ENCODE results near the gene SOX14. TPM values are rescaled to one million over a fixed set of nuclear protein-coding genes. Genes with fewer than 3 reads are reported as not detected.

Gene SOX14
- total RNA-seq (not detected), total RNA-seq (0 reads per million in 29 experiments)
- not detected for total RNA-seq (2013)

GRCh38 chr3:137764001-137764433 lies at the start of gene SOX14:
Gene SOX14, plus strand, starts transcription at chr3:137764315. Its CDS starts 470 bp downstream, at chr3:137764785.
- H3K4me1 ChIP-seq (ENCODE audit: control insufficient read depth in 1 of 2, extremely low read depth in 1 of 2, insufficient read depth in 2 of 2, low read length in 2 of 2): peaks cover 0 to 4% of the 10 kb centered on the region in 2 experiments
- ChIA-PET CTCF (no interaction called here), POLR2A (no interaction called here)
- H3K4me3 ChIP-seq (ENCODE audit: control insufficient read depth in 1 of 2, extremely low read depth in 1 of 2, low read length in 1 of 2): no peak within 1 kb of the TSS
- H3K27me3 ChIP-seq (replicated peaks in 1 of 2; ENCODE audit: control insufficient read depth in 2 of 2, extremely low read depth in 1 of 2, insufficient read depth in 2 of 2, low read length in 1 of 2): peaks cover 26 to 85% of the 10 kb centered on the region in 2 experiments
- Mint-ChIP-seq H3K9me3 (no peaks in the 10 kb centered on the region), H3K4me3 (peak within 1 kb of the TSS in 1 of 3 donors; percentile 6), H3K27ac (no peak within 1 kb of the TSS), H3K36me3 (no peaks in the 10 kb centered on the region), H3K27me3 (peaks cover 61 to 85% of the 10 kb centered on the region in 2 donors), H3K4me1 (peaks cover 0 to 4% (median 0%) of the 10 kb centered on the region in 3 donors)
- no peak for ATAC-seq (replicated peaks in 1 of 4)
- H3K27ac ChIP-seq (ENCODE audit: low read length): no peak within 1 kb of the TSS
- no peaks in the 10 kb centered on the region for H3K9me3 ChIP-seq
- 2% methylated on average over 25 of the region's 30 CpGs for WGBS (ENCODE audit: insufficient coverage)
- H3K36me3 ChIP-seq (ENCODE audit: control insufficient read depth in 2 of 2, extremely low read depth in 1 of 2, insufficient read depth in 1 of 2, low read length in 1 of 2): no peaks in the 10 kb centered on the region
- no peak for DNase-seq

- Histone ChIP-seq H3K9me3 (no peaks in the 10 kb centered on the region), H3K4me1 (ENCODE audit: control insufficient read depth in 1 of 2, extremely low read depth in 1 of 2, insufficient read depth in 2 of 2, low read length in 2 of 2) (no peaks in the 10 kb centered on the region), H3K27me3 (replicated peaks in 1 of 2; ENCODE audit: control insufficient read depth in 2 of 2, extremely low read depth in 1 of 2, insufficient read depth in 2 of 2, low read length in 1 of 2) (no peaks in the 10 kb centered on the region), H3K27ac (ENCODE audit: low read length) (no peak overlapping the region), H3K4me3 (ENCODE audit: control insufficient read depth in 1 of 2, extremely low read depth in 1 of 2, low read length in 1 of 2) (no peak overlapping the region), H3K36me3 (ENCODE audit: control insufficient read depth in 2 of 2, extremely low read depth in 1 of 2, insufficient read depth in 1 of 2, low read length in 1 of 2) (no peaks in the 10 kb centered on the region)
- no peak overlapping the region for H3K4me3 Mint-ChIP-seq
- no peak overlapping the region for H3K27ac Mint-ChIP-seq
- DNase-seq (no peak), ATAC-seq (replicated peaks in 1 of 4) (no peak)
- H3K27me3 Mint-ChIP-seq: no peaks in the 10 kb centered on the region
- H3K36me3 Mint-ChIP-seq: no peaks in the 10 kb centered on the region
- H3K4me1 Mint-ChIP-seq: no peaks in the 10 kb centered on the region
- ChIA-PET CTCF (no interaction called here), POLR2A (no interaction called here)
- 90% methylated on average over 24 of the region's 25 CpGs for WGBS (ENCODE audit: insufficient coverage)
- H3K9me3 Mint-ChIP-seq: peaks cover 17 to 35% (median 22%) of the 10 kb centered on the region in 3 donors
Observed at GRCh38 chr3:137714551-137714950, 49.6 kb upstream of the SOX14 start.

GRCh38 chr3:137724240-137724639 lies 39.9 kb upstream of the SOX14 start:
- Histone ChIP-seq H3K4me1 (ENCODE audit: control insufficient read depth in 1 of 2, extremely low read depth in 1 of 2, insufficient read depth in 2 of 2, low read length in 2 of 2) (no peaks in the 10 kb centered on the region), H3K27me3 (replicated peaks in 1 of 2; ENCODE audit: control insufficient read depth in 2 of 2, extremely low read depth in 1 of 2, insufficient read depth in 2 of 2, low read length in 1 of 2) (no peaks in the 10 kb centered on the region), H3K36me3 (ENCODE audit: control insufficient read depth in 2 of 2, extremely low read depth in 1 of 2, insufficient read depth in 1 of 2, low read length in 1 of 2) (no peaks in the 10 kb centered on the region), H3K9me3 (no peaks in the 10 kb centered on the region), H3K4me3 (ENCODE audit: control insufficient read depth in 1 of 2, extremely low read depth in 1 of 2, low read length in 1 of 2) (no peak overlapping the region), H3K27ac (ENCODE audit: low read length) (no peak overlapping the region)
- POLR2A ChIA-PET: no interaction called here
- no peaks in the 10 kb centered on the region for H3K36me3 Mint-ChIP-seq
- no peak for DNase-seq
- CTCF ChIA-PET: interaction anchor here in 1 of 2 donors (0.7 kb wide), 1 partner anchor 244 kb away, joined by 3 read pairs; no protein-coding TSS in a partner anchor
- H3K4me3 Mint-ChIP-seq: no peak overlapping the region
- H3K27me3 Mint-ChIP-seq: no peaks in the 10 kb centered on the region
- H3K27ac Mint-ChIP-seq: no peak overlapping the region
- H3K9me3 Mint-ChIP-seq: peaks cover 6 to 32% (median 26%) of the 10 kb centered on the region in 3 donors
- no peak for ATAC-seq (replicated peaks in 1 of 4)
- no peaks in the 10 kb centered on the region for H3K4me1 Mint-ChIP-seq

DNA sequence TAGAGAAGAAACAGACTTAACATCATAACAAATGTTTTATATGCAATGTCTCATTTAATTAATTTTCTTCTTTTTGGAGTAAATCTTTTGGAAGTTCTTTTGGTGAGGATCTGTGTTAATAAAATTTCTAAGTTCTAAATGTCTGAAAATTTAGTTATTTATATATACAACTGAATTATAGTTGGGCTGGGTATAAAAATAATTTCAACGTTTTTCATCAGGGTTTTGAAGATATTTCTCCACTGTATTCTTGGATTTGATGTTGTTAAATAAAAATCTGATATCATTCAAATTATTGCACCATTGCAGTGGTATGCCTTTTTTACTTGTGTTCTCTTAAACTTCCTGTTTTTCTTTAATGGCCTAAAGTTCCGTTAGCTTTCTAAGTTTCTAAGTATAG lies 26.9 kb upstream of the SOX14 start:
- DNase-seq (no peak), ATAC-seq (replicated peaks in 1 of 4) (no peak)
- Histone ChIP-seq H3K36me3 (ENCODE audit: control insufficient read depth in 2 of 2, extremely low read depth in 1 of 2, insufficient read depth in 1 of 2, low read length in 1 of 2) (no peaks in the 10 kb centered on the region), H3K27me3 (replicated peaks in 1 of 2; ENCODE audit: control insufficient read depth in 2 of 2, extremely low read depth in 1 of 2, insufficient read depth in 2 of 2, low read length in 1 of 2) (no peaks in the 10 kb centered on the region), H3K4me3 (ENCODE audit: control insufficient read depth in 1 of 2, extremely low read depth in 1 of 2, low read length in 1 of 2) (no peak overlapping the region), H3K27ac (ENCODE audit: low read length) (no peak overlapping the region), H3K4me1 (ENCODE audit: control insufficient read depth in 1 of 2, extremely low read depth in 1 of 2, insufficient read depth in 2 of 2, low read length in 2 of 2) (no peaks in the 10 kb centered on the region), H3K9me3 (no peaks in the 10 kb centered on the region)
- H3K27ac Mint-ChIP-seq: no peak overlapping the region
- H3K4me3 Mint-ChIP-seq: no peak overlapping the region
- peaks cover 28 to 34% (median 30%) of the 10 kb centered on the region in 3 donors for H3K9me3 Mint-ChIP-seq
- peaks cover 2 to 3% of the 10 kb centered on the region in 2 donors for H3K27me3 Mint-ChIP-seq
- H3K4me1 Mint-ChIP-seq: no peaks in the 10 kb centered on the region
- POLR2A ChIA-PET: interaction anchor here in 1 of 2 donors (0.6 kb wide), 1 partner anchor 14 kb away, joined by 4 read pairs; no protein-coding TSS in a partner anchor
- no peaks in the 10 kb centered on the region for H3K36me3 Mint-ChIP-seq
- CTCF ChIA-PET: no interaction called here
- no CpG with 5 or more reads among the region's 2 CpGs for WGBS (ENCODE audit: insufficient coverage)

DNA sequence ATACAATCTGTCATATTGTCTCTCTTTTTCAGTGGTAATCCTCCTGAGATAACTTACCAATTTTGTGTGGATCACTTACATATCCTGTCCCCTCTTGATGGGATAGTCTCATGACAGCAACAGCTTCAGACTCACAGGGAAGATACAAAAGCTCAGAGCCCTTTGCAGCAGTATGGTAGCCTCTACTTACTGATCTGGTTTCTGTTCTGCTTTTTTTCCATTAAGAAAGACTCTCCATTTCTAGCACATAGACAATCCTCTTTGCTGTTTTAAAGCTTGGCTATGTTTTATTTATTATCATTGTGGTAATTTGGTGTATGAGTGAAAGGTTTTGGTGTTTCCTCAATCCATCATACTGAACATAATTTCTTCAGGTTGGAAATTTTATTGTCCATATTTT lies 25.4 kb upstream of the SOX14 start:
- H3K9me3 Mint-ChIP-seq: peaks cover 25 to 30% (median 26%) of the 10 kb centered on the region in 3 donors
- no peak overlapping the region for H3K27ac Mint-ChIP-seq
- no peak for DNase-seq
- H3K9me3 ChIP-seq: no peaks in the 10 kb centered on the region
- ChIA-PET CTCF (no interaction called here), POLR2A (no interaction called here)
- no peaks in the 10 kb centered on the region for H3K4me1 ChIP-seq (ENCODE audit: control insufficient read depth in 1 of 2, extremely low read depth in 1 of 2, insufficient read depth in 2 of 2, low read length in 2 of 2)
- H3K4me3 ChIP-seq (ENCODE audit: control insufficient read depth in 1 of 2, extremely low read depth in 1 of 2, low read length in 1 of 2): no peak overlapping the region
- no peaks in the 10 kb centered on the region for H3K36me3 Mint-ChIP-seq
- no peak for ATAC-seq (replicated peaks in 1 of 4)
- H3K27ac ChIP-seq (ENCODE audit: low read length): no peak overlapping the region
- no peaks in the 10 kb centered on the region for H3K4me1 Mint-ChIP-seq
- no peaks in the 10 kb centered on the region for H3K27me3 ChIP-seq (replicated peaks in 1 of 2; ENCODE audit: control insufficient read depth in 2 of 2, extremely low read depth in 1 of 2, insufficient read depth in 2 of 2, low read length in 1 of 2)
- H3K36me3 ChIP-seq (ENCODE audit: control insufficient read depth in 2 of 2, extremely low read depth in 1 of 2, insufficient read depth in 1 of 2, low read length in 1 of 2): no peaks in the 10 kb centered on the region
- H3K27me3 Mint-ChIP-seq: peaks cover 2 to 3% of the 10 kb centered on the region in 2 donors
- no peak overlapping the region for H3K4me3 Mint-ChIP-seq

DNA sequence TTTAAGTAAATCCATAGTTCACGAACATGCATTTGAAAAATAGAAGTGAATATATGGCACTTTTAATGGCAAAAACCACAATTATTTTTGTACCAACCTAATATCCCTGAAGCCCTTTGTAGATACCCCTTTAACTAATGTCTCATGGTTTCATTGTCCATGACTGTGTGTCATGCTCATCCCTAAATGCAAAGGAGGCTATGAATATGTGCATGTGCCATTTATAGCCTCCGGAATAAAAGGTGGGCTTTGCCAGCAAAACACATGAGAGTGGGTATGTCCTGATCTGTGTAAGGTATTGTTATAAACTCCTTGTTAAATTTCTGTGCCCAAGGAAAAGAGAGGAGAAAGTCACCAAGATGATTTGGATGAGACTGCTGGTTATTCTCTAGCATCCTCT lies 20.5 kb upstream of the SOX14 start:
- Histone ChIP-seq H3K4me1 (ENCODE audit: control insufficient read depth in 1 of 2, extremely low read depth in 1 of 2, insufficient read depth in 2 of 2, low read length in 2 of 2) (no peaks in the 10 kb centered on the region), H3K36me3 (ENCODE audit: control insufficient read depth in 2 of 2, extremely low read depth in 1 of 2, insufficient read depth in 1 of 2, low read length in 1 of 2) (no peaks in the 10 kb centered on the region), H3K4me3 (ENCODE audit: control insufficient read depth in 1 of 2, extremely low read depth in 1 of 2, low read length in 1 of 2) (no peak overlapping the region), H3K27me3 (replicated peaks in 1 of 2; ENCODE audit: control insufficient read depth in 2 of 2, extremely low read depth in 1 of 2, insufficient read depth in 2 of 2, low read length in 1 of 2) (no peaks in the 10 kb centered on the region), H3K9me3 (no peaks in the 10 kb centered on the region), H3K27ac (ENCODE audit: low read length) (no peak overlapping the region)
- H3K4me1 Mint-ChIP-seq: no peaks in the 10 kb centered on the region
- peaks cover under 1 to 10% (median 4%) of the 10 kb centered on the region in 3 donors for H3K9me3 Mint-ChIP-seq
- no peak for DNase-seq
- POLR2A ChIA-PET: no interaction called here
- no peaks in the 10 kb centered on the region for H3K36me3 Mint-ChIP-seq
- CTCF ChIA-PET: no interaction called here
- ATAC-seq (replicated peaks in 1 of 4): no peak
- no peak overlapping the region for H3K4me3 Mint-ChIP-seq
- 71% methylated on average over 1 of the region's 2 CpGs for WGBS (ENCODE audit: insufficient coverage)
- no peak overlapping the region for H3K27ac Mint-ChIP-seq
- peaks cover 9 to 17% of the 10 kb centered on the region in 2 donors for H3K27me3 Mint-ChIP-seq

DNA sequence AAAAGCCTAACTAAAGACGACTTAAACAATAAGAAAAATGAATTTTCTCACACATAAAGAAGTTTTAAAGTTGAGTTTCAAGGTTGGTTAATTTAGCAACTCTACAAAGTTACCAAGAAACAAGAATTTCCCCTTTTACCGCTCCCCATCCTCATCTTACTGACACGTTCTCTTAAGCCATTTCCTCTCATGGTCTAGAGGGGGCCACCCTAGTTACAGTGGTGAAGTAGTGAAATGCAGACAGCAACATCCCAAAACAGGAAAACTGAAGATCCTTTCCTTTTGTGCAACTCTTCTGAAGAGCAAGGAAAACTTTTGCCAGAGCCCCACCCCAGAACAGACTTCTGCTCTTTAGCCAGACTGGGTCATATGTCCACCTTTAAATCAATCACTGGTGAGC lies 17.3 kb upstream of the SOX14 start:
- H3K9me3 Mint-ChIP-seq: peaks cover 0 to 20% (median 0%) of the 10 kb centered on the region in 3 donors
- ATAC-seq (replicated peaks in 1 of 4): no peak
- POLR2A ChIA-PET: no interaction called here
- H3K4me3 Mint-ChIP-seq: no peak overlapping the region
- H3K27me3 ChIP-seq (replicated peaks in 1 of 2; ENCODE audit: control insufficient read depth in 2 of 2, extremely low read depth in 1 of 2, insufficient read depth in 2 of 2, low read length in 1 of 2): no peaks in the 10 kb centered on the region
- no peak overlapping the region for H3K27ac Mint-ChIP-seq
- no peak for DNase-seq
- no peak overlapping the region for H3K27ac ChIP-seq (ENCODE audit: low read length)
- peaks cover 11 to 28% of the 10 kb centered on the region in 2 donors for H3K27me3 Mint-ChIP-seq
- CTCF ChIA-PET: no interaction called here
- H3K9me3 ChIP-seq: no peaks in the 10 kb centered on the region
- WGBS (ENCODE audit: insufficient coverage): no CpG with 5 or more reads among the region's 3 CpGs
- H3K4me3 ChIP-seq (ENCODE audit: control insufficient read depth in 1 of 2, extremely low read depth in 1 of 2, low read length in 1 of 2): no peak overlapping the region
- no peaks in the 10 kb centered on the region for H3K36me3 Mint-ChIP-seq
- no peaks in the 10 kb centered on the region for H3K4me1 ChIP-seq (ENCODE audit: control insufficient read depth in 1 of 2, extremely low read depth in 1 of 2, insufficient read depth in 2 of 2, low read length in 2 of 2)
- no peaks in the 10 kb centered on the region for H3K36me3 ChIP-seq (ENCODE audit: control insufficient read depth in 2 of 2, extremely low read depth in 1 of 2, insufficient read depth in 1 of 2, low read length in 1 of 2)
- H3K4me1 Mint-ChIP-seq: no peaks in the 10 kb centered on the region
